Measurements from ENCODE around the gene GRIN2A.

GRCh38 chr16:9913604-9914326, 268.5 kb downstream of the GRIN2A start:
- no peak for TF ChIP-seq POLR2A (IDR thresholded peaks at IDR 0.05)
- TF ChIP-seq CTCF (IDR thresholded peaks at IDR 0.05) = no peak
- TF ChIP-seq POLR2AphosphoS5 (IDR thresholded peaks at IDR 0.05) = peak; percentile 58
- no peak for TF ChIP-seq EP300 (IDR thresholded peaks at IDR 0.05)

Measured in gastroesophageal sphincter (tissue), 3 donors.